Sigmoid colon (tissue), 7 donors: ENCODE data around the gene TBC1D2B. TPM values are rescaled to one million over a fixed set of nuclear protein-coding genes. Genes with fewer than 3 reads are reported as not detected.

Experiments used
- DNase-seq: peaks from one replicate; pipeline ENCODE4 v3.0.0-alpha.2; 2019
- H3K27ac ChIP-seq, 4 donors: fragments of 200-600 bp; sonication (generic); one replicate each; pipeline ENCODE4 v1.5.1; 2016 to 2019; ENCODE audit warnings: mild to moderate bottlenecking in 1 of 4
- H3K27me3 ChIP-seq, 3 donors: fragments of 200-600 bp; sonication (generic); one replicate each; pipeline ENCODE4 v1.5.1; 2019; ENCODE audit warnings: mild to moderate bottlenecking in 1 of 3
- H3K36me3 ChIP-seq, 4 donors: fragments of 200-600 bp; sonication (generic); one replicate each; pipeline ENCODE4 v1.5.1; 2016 to 2019
- H3K4me1 ChIP-seq, 4 donors: fragments of 200-600 bp; sonication (generic); one replicate each; pipeline ENCODE4 v1.5.1; 2017 to 2019
- H3K4me3 ChIP-seq, 4 donors: fragments of 200-600 bp; sonication (generic); one replicate each; pipeline ENCODE4 v1.5.1; 2017 to 2019; ENCODE audit warnings: mild to moderate bottlenecking in 2 of 4, moderate library complexity in 1 of 4
- H3K9me3 ChIP-seq, 4 donors: fragments of 200-600 bp in 3 of 4; sonication (generic) in 3 of 4; one replicate each; pipeline versions ENCODE4 v1.5.1 to v1.6.1; 2013 to 2019
- CTCF ChIP-seq, 4 experiments: fragments of 450-650 bp in 3 of 4; fragments of 200-600 bp in 1 of 4; IDR thresholded peaks; one replicate each; pipeline ENCODE4 v1.5.1; 2016 to 2019; ENCODE audit warnings: antibody characterized with exemption in 4 of 4, mild to moderate bottlenecking in 3 of 4, moderate library complexity in 2 of 4
- EP300 ChIP-seq, 4 donors: sonication (generic); formaldehyde crosslinking; IDR thresholded peaks; one replicate each; pipeline ENCODE4 v1.6.1; 2017; ENCODE audit warnings: antibody characterized with exemption in 4 of 4
- POLR2A ChIP-seq, 2 donors: fragments of 450-650 bp; IDR thresholded peaks; one replicate each; pipeline ENCODE4 v1.6.1; 2016; ENCODE audit warnings: antibody characterized with exemption in 2 of 2, mild to moderate bottlenecking in 2 of 2, moderate library complexity in 2 of 2
- POLR2AphosphoS5 ChIP-seq, 4 donors: sonication (generic); formaldehyde crosslinking; IDR thresholded peaks; one replicate each; pipeline ENCODE4 v1.6.1; 2017; ENCODE audit warnings: antibody characterized with exemption in 4 of 4
- WGBS, 2 donors: extraction: QIAGEN DNeasy Blood & Tissue Kit; methylation state at CpG; one replicate each; pipeline ENCODE4 v1.1.7; 2013; 5-methylcytosine and 5-hydroxymethylcytosine counted together
- intact Hi-C: fragments of 100-400 bp; cut with DNase I; formaldehyde crosslinking; loops from one replicate; pipeline ENCODE4 v1.15.1; 2023
- polyA plus RNA-seq, 3 donors: library from polyadenylated mRNA; stranded (reverse); fragments of 200-250 nt; gene quantifications; one replicate each; pipeline ENCODE4 v1.2.3, GENCODE V29; 2013
- total RNA-seq, 4 donors: library from RNA; depleted of rRNA; stranded (reverse); fragments of >200 nt; gene quantifications; one replicate each; pipeline ENCODE4 v1.1.0, GENCODE V29; 2016
- donor health status: healthy with polysubstance abuse.
- donor health status: Bipolar disorder and iron deficiency.
- donor health status: healthy.

Gene TBC1D2B
- total and polyA plus RNA-seq, 7 donors, result 7.6 to 47.1 (median 29.9) TPM

- Histone ChIP-seq H3K4me3 (no peak overlapping the region), H3K27me3 (no peaks in the 10 kb centered on the region), H3K27ac (peak overlapping the region in 1 of 4 donors; percentile 45), H3K36me3 (peaks cover 0 to 18% (median 0%) of the 10 kb centered on the region in 4 donors), H3K4me1 (peaks cover 0 to 50% (median 30%) of the 10 kb centered on the region in 4 donors), H3K9me3 (no peaks in the 10 kb centered on the region)
- TF ChIP-seq POLR2AphosphoS5 (IDR thresholded peaks at IDR 0.05), result no peak
- intact Hi-C loops, result loop anchor here (5.0 kb wide), 1 partner anchor 39 kb away; the partner anchor contains the start of gene TBC1D2B
- 80 to 84% methylated on average over 8 of the region's 8 CpGs for WGBS, 2 donors
- no peak for DNase-seq
Observed at GRCh38 chr15:78038585-78039247, 38.8 kb downstream of the TBC1D2B start.

GRCh38 chr15:78037779-78038305 lies 39.7 kb downstream of the TBC1D2B start:
- 42 to 73% methylated on average over 4 of the region's 4 CpGs for WGBS, 2 donors
- TF ChIP-seq EP300 (IDR thresholded peaks at IDR 0.05), result no peak
- Histone ChIP-seq H3K27me3 (no peaks in the 10 kb centered on the region), H3K9me3 (no peaks in the 10 kb centered on the region), H3K4me1 (peaks cover 0 to 54% (median 31%) of the 10 kb centered on the region in 4 donors), H3K27ac (no peak overlapping the region), H3K4me3 (no peak overlapping the region), H3K36me3 (peaks cover 0 to 11% (median 0%) of the 10 kb centered on the region in 4 donors)
- intact Hi-C loops, result loop anchor here (5.0 kb wide), 1 partner anchor 39 kb away; the partner anchor contains the start of gene TBC1D2B
- no peak for DNase-seq

- intact Hi-C loops, result loop anchor here (5.0 kb wide), 1 partner anchor 40 kb away; the partner anchor contains the start of gene TBC1D2B
- H3K27ac ChIP-seq, result no peak overlapping the region
- WGBS, 2 donors, result 61 to 66% methylated on average over 7 of the region's 7 CpGs
- peaks cover 0 to 7% (median 0%) of the 10 kb centered on the region in 4 donors for H3K36me3 ChIP-seq
- no peaks in the 10 kb centered on the region for H3K9me3 ChIP-seq
- no peaks in the 10 kb centered on the region for H3K27me3 ChIP-seq
- TF ChIP-seq POLR2AphosphoS5 (IDR thresholded peaks at IDR 0.05) (no peak), EP300 (IDR thresholded peaks at IDR 0.05) (no peak), CTCF (IDR thresholded peaks at IDR 0.05) (no peak), POLR2A (IDR thresholded peaks at IDR 0.05) (no peak)
- H3K4me3 ChIP-seq, result no peak overlapping the region
- H3K4me1 ChIP-seq, result peaks cover 0 to 54% (median 31%) of the 10 kb centered on the region in 4 donors
- no peak for DNase-seq
Observed at GRCh38 chr15:78037328-78037727, 40.2 kb downstream of the TBC1D2B start.

- no peak for DNase-seq
- H3K4me1 ChIP-seq, result peaks cover 0 to 54% (median 31%) of the 10 kb centered on the region in 4 donors
- H3K36me3 ChIP-seq, result no peaks in the 10 kb centered on the region
- 88 to 95% methylated on average over 6 of the region's 6 CpGs for WGBS, 2 donors
- peak overlapping the region; percentile 62 to 81 (median 77) for H3K27ac ChIP-seq
- intact Hi-C loops, result loop anchor here (5.0 kb wide), 1 partner anchor 41 kb away; the partner anchor contains the start of gene TBC1D2B
- no peak overlapping the region for H3K4me3 ChIP-seq
- no peaks in the 10 kb centered on the region for H3K9me3 ChIP-seq
- TF ChIP-seq POLR2AphosphoS5 (IDR thresholded peaks at IDR 0.05) (no peak), EP300 (IDR thresholded peaks at IDR 0.05) (no peak), CTCF (IDR thresholded peaks at IDR 0.05) (no peak), POLR2A (IDR thresholded peaks at IDR 0.05) (no peak)
- no peaks in the 10 kb centered on the region for H3K27me3 ChIP-seq
Observed at GRCh38 chr15:78035861-78036476, 41.5 kb downstream of the TBC1D2B start.

GRCh38 chr15:78035321-78035751 lies 42.2 kb downstream of the TBC1D2B start:
- Histone ChIP-seq H3K36me3 (no peaks in the 10 kb centered on the region), H3K4me1 (peaks cover 0 to 54% (median 31%) of the 10 kb centered on the region in 4 donors), H3K27me3 (no peaks in the 10 kb centered on the region), H3K4me3 (peak overlapping the region in 1 of 4 donors; percentile 15), H3K9me3 (no peaks in the 10 kb centered on the region), H3K27ac (peak overlapping the region; percentile 62 to 81 (median 77))
- WGBS, 2 donors, result 40 to 80% methylated on average over 4 of the region's 4 CpGs
- no peak for TF ChIP-seq CTCF (IDR thresholded peaks at IDR 0.05)
- TF ChIP-seq POLR2AphosphoS5 (IDR thresholded peaks at IDR 0.05), result no peak
- no peak for TF ChIP-seq EP300 (IDR thresholded peaks at IDR 0.05)
- TF ChIP-seq POLR2A (IDR thresholded peaks at IDR 0.05), result no peak
- intact Hi-C loops, result loop anchor here (5.0 kb wide), 1 partner anchor 42 kb away; the partner anchor contains the start of gene TBC1D2B
- no peak for DNase-seq
